Activated gamma-delta T cell (primary cell): ENCODE results near the gene MBD5.
"Not testable (repeated sequence)": the region's sequence is repeated elsewhere in the genome, so short reads cannot be mapped to it uniquely, and the experiment has no call there.

Experiments
- DNase-seq: peaks from one replicate; lab custom pipeline; 2025; lab: John Stamatoyannopoulos, UW

MBD5 gene

GRCh38 chr2:148521181-148521580, 500.3 kb downstream of the MBD5 start:
- no peak for DNase-seq

- DNase-seq = no peak
Observed at GRCh38 chr2:148523315-148523714, 502.4 kb downstream of the MBD5 start.

- DNase-seq = no peak
Observed at GRCh38 chr2:148524519-148524919, 503.6 kb downstream of the MBD5 start.

GRCh38 chr2:148525130-148525529, 504.2 kb downstream of the MBD5 start:
- no peak for DNase-seq

- DNase-seq = no peak
Observed at GRCh38 chr2:148526509-148527346, 505.8 kb downstream of the MBD5 start.

- DNase-seq = no peak
Observed at GRCh38 chr2:148527488-148528340, 506.8 kb downstream of the MBD5 start.

- DNase-seq = no peak
Observed at GRCh38 chr2:148528356-148529064, 507.6 kb downstream of the MBD5 start.

- DNase-seq = no peak
Observed at GRCh38 chr2:148529745-148530144, 508.9 kb downstream of the MBD5 start.

GRCh38 chr2:148530350-148530749, 509.5 kb downstream of the MBD5 start:
- DNase-seq = no peak

GRCh38 chr2:148531235-148531634, 510.3 kb downstream of the MBD5 start:
- no peak for DNase-seq

- DNase-seq = no peak
Observed at GRCh38 chr2:148531669-148532428, 511.0 kb downstream of the MBD5 start.

GRCh38 chr2:148533004-148533403, 512.1 kb downstream of the MBD5 start:
- no peak for DNase-seq

GRCh38 chr2:148533685-148534084, 512.8 kb downstream of the MBD5 start:
- no peak for DNase-seq

- DNase-seq = no peak
Observed at GRCh38 chr2:148534416-148535204, 513.7 kb downstream of the MBD5 start.

GRCh38 chr2:148538375-148538774, 517.5 kb downstream of the MBD5 start:
- no peak for DNase-seq

GRCh38 chr2:148540022-148540421, 519.1 kb downstream of the MBD5 start:
- no peak for DNase-seq

GRCh38 chr2:148541792-148542191, 520.9 kb downstream of the MBD5 start:
- no peak for DNase-seq

GRCh38 chr2:148542614-148543013, 521.7 kb downstream of the MBD5 start:
- no peak for DNase-seq

GRCh38 chr2:148543088-148543540, 522.2 kb downstream of the MBD5 start:
- DNase-seq = not testable (repeated sequence)

GRCh38 chr2:148545390-148546256, 524.7 kb downstream of the MBD5 start:
- DNase-seq = no peak
